ENCODE data around the gene NPNT.

The NPNT gene

DNA sequence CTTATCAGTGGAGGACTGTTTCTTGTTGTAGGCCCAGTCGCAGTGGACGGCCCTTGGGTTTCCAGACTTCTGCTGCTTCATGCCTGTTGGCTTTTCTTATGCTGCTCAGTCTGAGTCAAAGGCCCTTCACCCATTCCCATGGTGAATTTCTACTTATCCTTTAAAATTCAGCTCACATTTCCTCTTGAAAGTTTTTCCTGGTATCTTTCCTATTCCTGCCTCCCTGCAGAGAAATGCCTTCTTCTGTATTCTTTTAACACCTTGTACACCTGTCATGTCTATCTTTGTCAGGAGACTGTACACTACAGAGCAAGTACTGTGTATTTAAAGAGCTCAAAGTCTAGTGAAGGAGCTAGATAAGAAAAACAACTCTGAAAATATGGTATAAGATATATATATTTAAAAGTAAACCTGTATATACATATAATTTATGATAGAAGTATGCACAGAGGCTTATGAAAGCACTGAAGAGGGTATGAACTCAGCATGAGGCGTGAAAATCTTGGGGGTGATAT lies 22.0 kb downstream of the NPNT start:
- DNase-seq (ENCODE audit: low read depth in 2 of 2), result no peak

DNA sequence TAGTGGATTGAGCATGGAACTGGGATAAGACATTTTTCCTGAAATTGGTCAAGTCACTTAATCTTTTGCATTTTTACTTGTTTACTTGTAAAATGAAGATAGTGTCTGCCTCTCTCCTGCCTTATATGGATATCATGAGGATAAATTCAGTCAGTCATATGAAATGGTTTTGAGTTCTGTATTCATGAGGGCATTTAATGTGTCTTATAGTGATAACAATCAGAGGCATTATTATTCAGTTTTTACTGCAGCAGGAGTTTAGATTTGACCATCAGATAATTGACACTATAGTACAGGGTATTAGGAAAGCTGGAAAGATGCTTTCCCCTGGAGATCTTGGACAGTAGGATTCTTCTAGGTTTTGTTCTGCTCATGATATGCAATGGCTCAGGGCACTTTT lies 26.0 kb downstream of the NPNT start:
- no peak for DNase-seq (ENCODE audit: low read depth in 2 of 2)

DNA sequence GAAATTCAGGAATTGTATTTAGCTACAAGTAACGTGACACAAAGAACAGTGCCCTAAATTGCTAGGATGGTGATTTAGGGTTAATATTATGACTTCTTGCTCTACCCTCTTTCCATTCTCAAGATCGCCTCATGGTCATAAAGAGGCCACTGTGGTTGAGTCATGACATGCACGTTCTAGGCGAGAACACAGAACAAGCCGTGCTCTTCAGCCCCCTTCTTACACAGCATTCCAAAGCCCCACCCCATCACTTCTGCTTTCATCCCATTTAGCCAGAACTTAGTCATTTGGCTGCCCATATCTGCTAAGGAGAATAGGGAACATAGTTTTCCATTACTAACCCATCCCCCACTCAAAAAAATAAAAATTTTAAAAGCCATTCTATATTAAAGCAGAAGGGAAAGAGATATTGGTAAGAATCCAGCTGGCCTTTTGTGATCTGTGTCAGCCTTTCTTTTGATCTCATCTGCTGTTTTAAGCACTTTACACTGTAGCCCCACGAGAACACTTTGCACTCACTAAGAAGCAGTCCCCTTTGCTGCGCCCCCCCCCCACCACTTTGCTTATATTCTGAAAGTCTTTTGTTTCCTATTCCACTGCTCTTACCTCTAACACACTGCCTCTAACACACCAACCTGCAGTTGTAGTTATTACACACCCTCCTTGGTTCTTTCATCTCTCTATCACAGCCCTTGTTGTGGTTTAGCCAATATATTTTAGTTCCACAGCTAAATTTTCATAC lies 28.4 kb downstream of the NPNT start:
- DNase-seq (ENCODE audit: low read depth in 2 of 2), result no peak

DNA sequence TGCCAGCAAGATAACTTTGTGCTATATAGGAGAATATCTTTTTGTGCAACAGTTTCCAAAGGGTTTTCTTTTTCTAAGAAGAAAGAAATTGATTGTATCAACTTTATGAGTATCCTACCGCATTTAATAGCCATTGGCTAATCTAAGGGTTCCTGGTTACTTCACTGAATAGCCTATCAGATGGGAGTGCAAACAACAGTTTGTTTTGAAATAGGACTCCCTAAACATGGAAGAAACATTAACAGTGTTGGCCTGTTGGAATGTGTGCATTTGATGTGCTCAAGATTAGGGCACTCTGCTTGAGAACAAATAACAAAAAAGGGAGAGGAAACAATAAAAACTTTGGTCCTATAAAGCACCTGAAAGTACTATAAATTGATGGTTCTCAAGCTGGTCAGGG lies 29.1 kb downstream of the NPNT start:
- DNase-seq (ENCODE audit: low read depth in 2 of 2), result no peak

DNA sequence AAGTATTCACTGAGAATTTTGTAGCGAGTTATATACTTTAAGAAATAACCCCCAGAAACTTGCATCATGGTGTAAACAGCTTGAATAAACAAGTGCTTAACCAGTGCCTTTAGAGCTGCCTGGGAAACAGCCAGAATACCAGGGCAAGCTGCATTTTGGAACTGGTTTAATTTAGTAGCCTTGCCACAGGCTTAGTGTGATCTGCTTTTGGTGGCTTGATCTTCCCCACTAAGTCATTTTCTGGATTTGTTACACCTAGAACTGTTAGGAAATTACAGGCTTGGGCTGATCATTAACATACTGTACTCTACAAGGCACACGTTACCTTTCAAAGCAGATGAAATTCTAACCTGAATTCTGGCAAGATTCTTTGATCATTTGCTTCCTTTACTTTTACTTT lies 35.4 kb downstream of the NPNT start:
- no peak for DNase-seq (ENCODE audit: low read depth in 2 of 2)

DNA sequence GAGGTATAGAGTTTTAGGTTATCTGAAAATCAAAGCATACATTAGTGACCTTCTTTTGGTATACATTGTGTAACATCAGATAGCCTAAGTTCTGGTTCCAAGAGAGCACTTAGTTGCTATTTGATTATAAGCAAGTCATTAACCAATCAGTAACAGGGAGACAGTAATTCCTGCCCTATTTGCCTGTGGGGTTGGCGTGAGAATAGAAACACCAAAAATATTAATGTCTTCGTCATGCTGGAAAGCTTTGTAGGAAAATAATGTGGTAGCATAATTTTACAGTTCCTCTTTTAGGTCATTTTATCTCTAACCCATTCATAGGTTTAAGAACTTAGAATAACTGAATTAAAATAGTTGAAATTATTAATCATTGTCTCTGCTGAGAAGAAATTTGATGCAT lies 37.8 kb downstream of the NPNT start:
- DNase-seq (ENCODE audit: low read depth in 2 of 2), result no peak

DNA sequence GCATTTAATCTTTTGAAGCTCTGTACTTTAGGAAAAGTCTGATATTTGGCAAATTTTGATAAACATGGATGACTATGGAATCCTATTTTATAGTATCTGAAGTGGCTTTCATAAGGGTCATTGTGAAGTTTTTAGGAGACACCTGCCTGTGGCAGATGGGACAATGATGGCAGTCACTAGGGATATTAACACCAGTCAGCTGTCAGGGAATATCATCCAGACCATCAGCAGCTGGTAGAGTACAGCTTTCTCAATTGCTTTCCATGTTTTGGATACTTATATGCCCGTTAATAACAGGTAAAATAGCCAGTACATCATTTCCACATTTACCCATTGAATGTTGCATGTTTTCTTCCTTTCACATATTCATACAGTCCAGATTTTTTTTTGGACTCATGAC lies 39.1 kb downstream of the NPNT start:
- DNase-seq (ENCODE audit: low read depth in 2 of 2), result no peak

DNA sequence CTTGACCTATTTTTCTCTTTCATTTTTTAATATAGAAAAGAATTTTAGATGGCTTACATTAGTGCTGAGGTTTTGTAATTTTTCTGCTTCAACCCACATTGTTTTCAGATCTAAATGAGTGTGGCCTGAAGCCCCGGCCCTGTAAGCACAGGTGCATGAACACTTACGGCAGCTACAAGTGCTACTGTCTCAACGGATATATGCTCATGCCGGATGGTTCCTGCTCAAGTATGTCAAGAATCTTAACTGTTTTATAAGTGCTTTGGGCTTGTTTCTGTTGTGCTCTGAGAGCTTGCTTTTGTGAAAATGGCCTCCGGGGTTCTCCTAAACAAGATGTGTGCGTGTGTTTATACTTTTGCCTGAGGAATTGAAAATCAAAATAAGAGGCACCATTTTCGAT lies 41.6 kb downstream of the NPNT start:
- DNase-seq (ENCODE audit: low read depth in 2 of 2), result no peak

DNA sequence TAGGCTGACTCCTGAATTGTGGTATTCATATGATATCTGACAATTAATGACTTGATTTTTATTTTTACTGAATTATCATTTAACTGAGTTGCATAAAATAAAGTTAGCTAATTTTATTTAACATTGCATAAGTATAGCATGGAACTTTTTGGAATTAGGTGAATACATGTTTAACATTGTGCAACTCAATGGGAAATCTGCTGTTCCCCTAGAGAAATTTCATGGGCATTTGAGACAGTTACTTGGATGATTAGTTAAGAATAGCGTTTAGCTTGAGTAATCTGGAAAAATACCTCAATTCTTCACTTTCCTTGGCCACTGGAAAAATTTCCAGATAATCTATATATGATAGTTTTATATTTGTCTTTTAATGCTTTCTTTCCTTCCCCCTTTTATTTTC lies 42.5 kb downstream of the NPNT start:
- DNase-seq (ENCODE audit: low read depth in 2 of 2), result no peak

DNA sequence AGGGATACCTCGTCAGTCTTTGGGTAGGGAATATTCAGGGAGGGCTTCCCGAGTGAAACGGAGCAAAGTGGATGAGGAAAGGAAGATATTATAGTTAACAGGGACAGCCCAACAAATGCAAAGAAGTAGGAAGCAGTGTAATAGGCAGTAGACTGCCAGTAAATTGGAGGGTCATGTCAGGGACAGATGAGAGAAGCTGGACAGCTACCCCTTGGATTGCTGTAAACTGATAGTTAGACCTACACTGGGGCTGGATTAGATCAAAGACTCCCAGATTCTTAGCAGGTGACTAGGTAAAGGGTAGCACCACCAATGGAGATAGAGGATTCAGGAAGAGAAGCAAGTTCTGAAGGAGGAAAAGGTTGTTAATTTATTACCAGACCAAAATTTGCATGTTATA lies 48.0 kb downstream of the NPNT start:
- no peak for DNase-seq (ENCODE audit: low read depth in 2 of 2)

DNA sequence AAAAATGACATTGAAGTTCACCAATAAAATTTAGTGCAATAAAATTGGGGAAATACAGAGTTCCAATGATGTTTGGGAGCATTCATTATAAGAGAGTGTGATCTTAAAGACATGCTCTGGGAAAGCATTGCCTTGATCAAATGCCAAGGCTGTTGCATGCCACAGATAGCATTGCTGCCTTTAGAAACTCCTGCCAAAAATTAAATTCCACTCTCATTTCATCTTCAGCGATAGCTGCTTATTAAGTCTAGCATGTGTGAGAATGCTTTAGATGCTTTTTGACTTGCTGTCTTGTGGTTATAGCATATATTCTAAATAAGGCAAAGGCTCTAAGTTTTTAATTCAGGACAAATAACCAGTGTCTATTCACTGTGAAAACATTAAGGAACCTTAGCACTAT lies 49.3 kb downstream of the NPNT start:
- no peak for DNase-seq (ENCODE audit: low read depth in 2 of 2)

DNA sequence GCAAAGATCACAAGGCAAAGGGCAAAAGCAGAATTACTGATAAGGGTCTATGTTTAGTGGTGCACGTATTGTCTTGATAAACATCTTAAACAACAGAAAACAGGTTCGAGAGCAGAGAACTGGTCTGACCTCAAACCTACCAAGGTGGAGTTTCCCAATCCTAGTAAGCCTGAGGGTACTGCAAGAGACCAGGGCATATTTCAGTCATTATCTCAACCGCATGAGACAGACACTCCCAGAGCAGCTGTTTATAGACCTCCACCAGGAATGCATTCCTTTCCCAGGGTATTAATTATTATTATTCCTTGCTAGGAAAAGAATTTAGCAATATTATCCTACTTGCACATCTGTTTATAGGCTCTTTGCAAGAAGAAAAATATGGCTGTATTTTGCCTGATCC lies 51.5 kb downstream of the NPNT start:
- no peak for DNase-seq (ENCODE audit: low read depth in 2 of 2)

DNA sequence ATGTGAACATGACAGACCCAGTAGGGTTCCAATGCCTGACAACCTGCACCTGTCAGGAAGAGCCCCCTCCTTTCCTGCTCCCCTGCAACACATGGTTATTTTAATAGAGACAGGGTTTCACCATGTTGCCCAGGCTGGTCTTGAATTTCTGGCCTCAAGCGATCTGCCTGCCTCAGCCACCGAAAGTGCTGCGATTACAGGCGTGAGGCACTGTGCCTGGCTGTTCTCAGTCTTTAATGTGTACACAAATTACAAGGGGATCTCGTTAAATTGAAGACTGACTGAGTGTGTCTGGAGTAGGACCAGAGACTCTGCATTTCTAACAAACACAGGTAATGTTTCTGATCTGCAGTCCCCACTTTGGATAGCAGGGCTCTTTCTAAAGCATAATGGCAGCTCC lies 55.4 kb downstream of the NPNT start:
- no peak for DNase-seq (ENCODE audit: low read depth in 2 of 2)

DNA sequence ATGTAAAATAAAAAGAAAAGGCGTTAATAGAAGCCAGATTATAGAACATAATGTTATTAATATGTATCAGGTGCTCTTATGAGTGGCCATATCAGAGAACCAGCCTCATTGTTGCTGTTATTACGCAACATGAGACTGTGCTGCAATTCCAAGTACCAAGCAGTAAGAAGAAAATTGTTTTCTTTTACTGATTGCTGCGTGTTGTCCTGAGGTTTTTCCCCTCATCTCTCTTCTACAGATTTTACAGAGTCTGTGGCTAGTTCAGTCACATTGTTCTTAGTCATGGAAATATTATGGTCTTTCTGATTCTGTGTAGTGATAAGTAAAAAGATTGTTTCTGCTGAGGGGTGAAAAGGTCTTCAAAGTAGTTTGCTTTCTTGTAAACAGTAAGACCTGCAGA lies 55.9 kb downstream of the NPNT start:
- no peak for DNase-seq (ENCODE audit: low read depth in 2 of 2)

DNA sequence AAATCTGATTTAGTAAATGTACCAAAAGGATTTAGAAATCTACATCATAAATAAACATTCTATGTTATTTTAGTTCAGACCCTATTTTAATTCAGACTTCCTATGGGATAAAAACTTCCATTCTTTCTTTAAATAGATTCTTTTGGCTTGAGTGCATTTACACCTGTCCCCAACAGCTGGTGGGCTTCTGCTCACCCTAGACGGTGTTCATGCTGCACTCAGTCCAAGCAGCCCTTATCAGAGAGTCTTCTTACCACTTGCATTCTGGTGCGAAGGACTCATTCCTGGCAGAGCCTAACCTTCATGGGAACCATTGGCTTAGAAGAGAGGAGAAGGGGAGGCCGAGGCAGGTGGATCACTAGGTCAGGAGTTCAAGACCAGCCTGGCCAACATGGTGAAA lies 57.3 kb downstream of the NPNT start:
- DNase-seq (ENCODE audit: low read depth in 2 of 2), result no peak

DNA sequence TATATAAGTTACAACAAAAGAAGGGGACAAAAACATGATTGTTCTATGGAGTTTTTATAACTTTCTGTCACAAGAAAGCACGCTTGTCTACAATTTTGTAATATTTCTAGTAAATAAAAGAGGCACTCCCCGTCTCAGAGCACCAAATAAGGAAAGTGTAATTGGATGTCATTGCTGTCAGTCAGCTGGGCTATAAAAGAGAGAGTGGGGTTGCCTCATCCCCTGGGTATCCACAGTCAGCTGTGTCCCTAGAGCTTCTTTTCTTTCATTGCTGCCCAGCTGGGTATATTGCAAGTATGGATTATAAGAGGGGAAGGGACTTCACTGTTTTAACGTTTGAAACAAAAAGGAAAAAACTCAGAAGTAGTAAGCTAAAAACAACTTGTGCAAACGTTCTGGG lies 61.3 kb downstream of the NPNT start:
- DNase-seq (ENCODE audit: low read depth in 2 of 2), result no peak

DNA sequence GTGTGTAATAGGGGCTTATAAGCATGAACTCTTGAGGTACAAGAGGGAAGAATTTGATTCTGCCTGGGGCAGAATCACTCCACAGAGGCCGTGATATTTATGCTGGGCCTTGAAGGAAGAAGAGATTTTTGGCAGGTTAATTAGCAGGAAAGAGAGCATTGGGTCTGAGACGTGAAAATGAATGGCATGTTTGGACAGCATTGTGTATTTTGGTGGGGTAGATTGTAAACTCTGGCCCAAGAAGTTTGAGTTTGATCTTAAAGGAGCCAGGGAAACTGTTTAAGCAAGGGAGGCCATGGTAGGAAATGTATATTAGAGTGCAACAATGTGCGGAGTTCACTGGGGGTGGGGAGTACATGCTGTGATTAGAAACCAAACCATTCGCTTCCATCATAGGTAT lies 62.4 kb downstream of the NPNT start:
- DNase-seq (ENCODE audit: low read depth in 2 of 2), result no peak

DNA sequence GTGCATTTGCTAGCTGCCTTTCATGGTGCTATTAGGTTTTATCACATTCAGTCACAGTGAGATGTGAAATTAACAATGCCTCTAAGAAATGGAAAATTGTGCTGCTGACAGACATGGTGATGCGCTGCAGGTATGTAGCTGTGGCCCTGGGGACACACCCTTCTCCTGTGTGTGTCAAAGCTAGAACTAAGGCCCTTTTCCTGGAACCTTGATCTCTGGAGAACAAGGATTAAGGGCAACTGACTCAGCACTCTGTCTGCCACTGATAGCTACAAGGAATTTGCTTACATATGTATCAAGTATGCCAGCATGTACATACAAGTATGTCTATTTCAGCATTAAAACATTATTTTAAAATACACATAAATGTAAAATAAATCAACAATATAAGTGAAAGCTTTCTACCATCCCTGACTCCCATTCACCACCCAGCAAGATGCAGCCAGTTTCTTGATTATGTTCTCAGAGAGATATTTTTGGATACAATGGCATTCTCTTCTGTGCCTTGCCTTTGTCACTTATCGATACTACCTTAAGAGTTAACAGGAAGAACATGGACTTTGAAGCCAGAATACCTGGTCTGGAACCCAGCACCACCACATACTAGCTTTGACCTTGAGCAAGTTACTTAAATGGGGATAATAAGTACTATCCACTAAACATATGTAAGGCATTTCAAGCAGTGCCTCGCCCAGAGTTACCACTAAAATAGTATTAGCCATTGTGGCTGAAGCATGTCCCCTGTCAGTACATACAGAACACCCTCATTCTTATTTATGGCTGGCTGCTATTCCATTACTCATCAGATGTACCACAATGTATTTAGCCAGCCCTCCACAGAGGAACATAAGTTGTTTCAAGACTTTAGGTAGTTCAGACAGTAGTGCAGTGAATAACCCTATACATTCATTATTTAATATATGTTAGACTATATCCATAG lies 68.5 kb downstream of the NPNT start:
- no peak for DNase-seq (ENCODE audit: low read depth in 2 of 2)

DNA sequence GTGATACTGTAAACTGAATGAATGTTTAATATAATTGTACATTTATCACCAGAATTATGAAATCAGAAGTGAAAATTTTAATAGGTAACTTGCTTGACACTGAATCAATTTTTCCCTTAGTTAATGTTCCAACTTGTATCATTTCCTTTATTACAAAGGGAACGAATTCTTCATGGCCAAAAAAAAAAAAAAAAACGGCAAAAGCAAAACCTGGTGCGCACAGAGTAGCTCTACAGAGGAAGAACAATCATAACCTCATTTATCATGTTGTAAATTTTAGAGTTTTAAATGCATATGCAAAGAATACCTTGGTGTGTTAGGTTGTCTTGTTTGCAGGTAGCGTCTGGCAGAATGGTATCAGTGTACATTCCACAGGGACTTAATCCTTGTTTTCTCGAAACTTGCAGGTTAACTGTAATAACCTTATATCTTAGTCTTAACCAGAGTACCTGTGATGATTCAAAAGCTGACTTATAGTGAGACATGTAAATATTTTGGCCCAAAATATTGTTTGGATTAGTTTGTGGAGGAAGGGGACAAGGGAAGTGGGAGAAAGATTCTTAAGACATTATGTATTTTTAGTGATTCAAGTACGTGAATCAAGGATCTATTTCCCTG lies 70.0 kb downstream of the NPNT start:
- no peak for DNase-seq (ENCODE audit: low read depth in 2 of 2)

DNA sequence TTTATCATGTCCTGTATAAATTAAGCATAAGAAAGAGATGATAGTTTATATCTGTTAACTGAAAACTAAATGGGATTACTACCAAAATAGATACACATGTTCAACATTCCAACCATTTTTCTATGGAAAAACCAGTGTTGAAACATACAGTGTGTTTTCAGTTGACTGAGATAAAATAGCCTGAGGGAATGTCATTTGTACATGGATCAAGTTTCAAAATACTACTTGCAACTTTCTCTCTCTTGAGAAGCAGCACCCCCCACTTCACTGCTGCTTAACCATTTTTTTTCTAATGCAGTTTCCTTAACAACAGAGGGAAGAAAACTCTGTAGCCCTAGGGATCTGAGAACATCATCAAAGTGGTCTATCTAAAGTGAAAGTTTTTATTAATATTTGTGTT lies 70.8 kb downstream of the NPNT start:
- DNase-seq (ENCODE audit: low read depth in 2 of 2), result no peak

DNA sequence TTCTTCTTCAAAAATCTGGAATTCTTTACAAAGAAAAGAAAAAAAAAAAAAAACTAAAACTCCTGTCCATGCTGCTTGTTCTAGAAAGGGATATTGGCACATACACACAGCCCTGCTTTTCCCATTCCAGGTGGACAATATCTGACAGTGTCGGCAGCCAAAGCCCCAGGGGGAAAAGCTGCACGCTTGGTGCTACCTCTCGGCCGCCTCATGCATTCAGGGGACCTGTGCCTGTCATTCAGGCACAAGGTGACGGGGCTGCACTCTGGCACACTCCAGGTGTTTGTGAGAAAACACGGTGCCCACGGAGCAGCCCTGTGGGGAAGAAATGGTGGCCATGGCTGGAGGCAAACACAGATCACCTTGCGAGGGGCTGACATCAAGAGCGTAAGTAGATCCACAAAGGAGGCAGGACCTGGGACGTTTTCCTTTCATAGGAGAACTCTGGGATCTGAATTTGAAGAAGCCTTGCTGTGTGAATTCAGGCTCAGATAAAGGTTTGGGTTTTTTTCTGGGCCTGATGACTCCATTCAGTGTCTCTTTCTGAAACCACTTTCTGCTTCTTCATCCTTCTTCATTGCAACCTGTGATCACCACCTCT lies 71.9 kb downstream of the NPNT start:
- DNase-seq (ENCODE audit: low read depth in 2 of 2), result no peak

DNA sequence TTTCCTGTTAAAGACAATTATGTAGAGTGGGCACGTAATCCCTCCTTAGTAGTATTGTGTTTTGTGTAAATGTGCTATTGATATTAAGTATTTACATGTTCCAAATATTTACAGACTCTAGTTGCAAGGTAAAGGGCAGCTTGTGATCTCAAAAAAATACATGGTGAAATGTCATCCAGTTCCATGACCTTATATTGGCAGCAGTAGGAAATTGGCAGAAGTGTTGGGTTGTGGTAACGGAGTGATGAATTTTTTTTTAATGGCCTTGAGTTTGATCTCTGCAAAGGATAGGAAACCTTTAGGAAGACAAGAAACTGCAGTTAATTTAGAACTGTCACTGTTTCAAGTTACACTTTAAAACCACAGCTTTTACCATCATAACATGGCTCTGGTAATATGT lies 74.3 kb downstream of the NPNT start:
- no peak for DNase-seq (ENCODE audit: low read depth in 2 of 2)

Measured in stimulated activated CD4-positive, alpha-beta T cell treated with anti-CD3 and anti-CD28 coated beads, Interleukin-4, amount 100 ng/mL, for 48 hours (primary cell).